Transverse colon (tissue), 4 donors: ENCODE measurements around the gene PRSS23.

Experiments used
- CTCF ChIP-seq, 5 experiments: fragments of 200-600 bp in 3 of 5; fragments of 450-650 bp in 2 of 5; sonication (generic) in 3 of 5; IDR thresholded peaks; 1 replicate in 2 of 5; 2 replicates in 3 of 5; pipeline ENCODE4 v1.5.1; 2016 to 2017; ENCODE audit warnings: antibody characterized with exemption in 5 of 5, inconsistent platforms in 3 of 5, mild to moderate bottlenecking in 2 of 5, moderate library complexity in 1 of 5
- EP300 ChIP-seq: sonication (generic); formaldehyde crosslinking; IDR thresholded peaks from one replicate; pipeline ENCODE4 v1.6.1; 2017; ENCODE audit warnings: antibody characterized with exemption, low read depth
- POLR2A ChIP-seq: fragments of 450-650 bp; IDR thresholded peaks from one replicate; pipeline ENCODE4 v1.6.1; 2016; ENCODE audit warnings: antibody characterized with exemption, mild to moderate bottlenecking, moderate library complexity
- POLR2AphosphoS5 ChIP-seq, 3 donors: sonication (generic); formaldehyde crosslinking; IDR thresholded peaks; one replicate each; pipeline ENCODE4 v1.6.1; 2016; ENCODE audit warnings: antibody characterized with exemption in 3 of 3

- TF ChIP-seq CTCF (IDR thresholded peaks at IDR 0.05) (no peak), POLR2A (no peak), POLR2AphosphoS5 (IDR thresholded peaks at IDR 0.05) (no peak), EP300 (no peak)
These were observed 31.1 kb upstream of the PRSS23 start for GRCh38 chr11:86769219-86769618.
